Lung (tissue), 12 donors: ENCODE data around the gene TMEM141. TPM values are rescaled to one million over a fixed set of nuclear protein-coding genes. Genes with fewer than 3 reads are reported as not detected.
"Not testable (repeated sequence)": the region's sequence is repeated elsewhere in the genome, so short reads cannot be mapped to it uniquely, and the experiment has no call there.

Experiments used
- ATAC-seq: fragments of 200-7000 bp; cut with Tn5 transposase; one replicate; pipeline ENCODE4 v1.9.1; 2020; ENCODE audit warnings: moderate number of reproducible peaks; ENCODE audit not compliant: insufficient read depth, low FRiP score
- DNase-seq, 3 donors: peaks; one replicate each; pipeline ENCODE4 v3.0.0-alpha.2; 2013 to 2017
- H3K27ac ChIP-seq, 2 donors: one replicate each; pipeline ENCODE4 v1.5.1; 2013; ENCODE audit warnings: mild to moderate bottlenecking in 2 of 2, moderate library complexity in 2 of 2, control low read depth in 1 of 2, inconsistent platforms in 1 of 2, low read depth in 1 of 2, low read length in 1 of 2
- H3K27me3 ChIP-seq, 3 donors: one replicate each; pipeline ENCODE4 v1.5.1; 2013; ENCODE audit warnings: low read length in 2 of 3; ENCODE audit not compliant: control insufficient read depth in 3 of 3, insufficient read depth in 3 of 3
- H3K36me3 ChIP-seq, 4 donors: one replicate each; pipeline ENCODE4 v1.5.1; 2013; ENCODE audit warnings: low read length in 4 of 4, mild to moderate bottlenecking in 1 of 4, moderate library complexity in 1 of 4; ENCODE audit not compliant: control insufficient read depth in 4 of 4, insufficient read depth in 4 of 4
- H3K4me1 ChIP-seq, 5 donors: one replicate each; pipeline ENCODE4 v1.5.1; 2013; ENCODE audit warnings: low read length in 5 of 5, mild to moderate bottlenecking in 2 of 5, moderate library complexity in 1 of 5; ENCODE audit not compliant: control insufficient read depth in 5 of 5, insufficient read depth in 5 of 5
- H3K4me3 ChIP-seq: one replicate; pipeline ENCODE4 v1.5.1; 2013; ENCODE audit warnings: mild to moderate bottlenecking, control low read depth, moderate library complexity
- H3K9ac ChIP-seq, 2 donors: one replicate each; pipeline ENCODE4 v1.5.1; 2013; ENCODE audit warnings: low read length in 2 of 2, control low read depth in 1 of 2; ENCODE audit not compliant: insufficient read depth in 1 of 2
- H3K9me3 ChIP-seq, 4 donors: one replicate each; pipeline ENCODE4 v1.5.1; 2013; ENCODE audit warnings: low read length in 3 of 4, mild to moderate bottlenecking in 1 of 4, moderate library complexity in 1 of 4; ENCODE audit not compliant: control insufficient read depth in 4 of 4, insufficient read depth in 3 of 4
- CTCF ChIP-seq: IDR thresholded peaks from 2 replicates; pipeline ENCODE4 v1.5.1; 2012; ENCODE audit warnings: mild to moderate bottlenecking; ENCODE audit errors: control extremely low read depth, extremely low read depth
- whole genome bisulfite sequencing, 2 donors: extraction: QIAGEN DNeasy Blood & Tissue Kit; methylation state at CpG; one replicate each; pipeline ENCODE4 v1.1.7; 2013; 5-methylcytosine and 5-hydroxymethylcytosine counted together
- polyA plus RNA-seq, 2 donors: library from polyadenylated mRNA; stranded (reverse); fragments of 200-250 nt; gene quantifications; one replicate each; pipeline ENCODE4 v1.2.1, GENCODE V29; 2013
- total RNA-seq, 2 donors: library from RNA; depleted of rRNA in 1 of 2; stranded (reverse); fragments of >200 nt in 1 of 2; gene quantifications; one replicate each; pipeline ENCODE4 v1.2.1, GENCODE V29; 2014 to 2021
- donor health status: control.
- donor health status: control.
- donor health status: Bipolar disorder and iron deficiency.
- donor health status: healthy.
- donor health status: DM: yes; HTN: yes; CAD: no.

Gene TMEM141
- total and polyA plus RNA-seq, 4 donors, result 56.5 to 177 (median 113) TPM

GRCh38 chr9:136831720-136832104, 40.6 kb downstream of the TMEM141 start:
- TF ChIP-seq CTCF, result no peak
- DNase-seq, result no peak
- no peak overlapping the region for H3K4me3 ChIP-seq
- H3K36me3 ChIP-seq, result peaks cover 0 to 72% (median 12%) of the 10 kb centered on the region in 4 donors
- no peaks in the 10 kb centered on the region for H3K9me3 ChIP-seq
- H3K27ac ChIP-seq, result no peak overlapping the region
- H3K27me3 ChIP-seq, result no peaks in the 10 kb centered on the region
- WGBS, 2 donors, result 94 to 97% methylated on average over 23 of the region's 23 CpGs
- H3K9ac ChIP-seq, result no peak overlapping the region
- no peaks in the 10 kb centered on the region for H3K4me1 ChIP-seq
- no peak for ATAC-seq

- no peak for DNase-seq
- no peaks in the 10 kb centered on the region for H3K4me1 ChIP-seq
- no peaks in the 10 kb centered on the region for H3K9me3 ChIP-seq
- TF ChIP-seq CTCF, result no peak
- H3K27ac ChIP-seq, result no peak overlapping the region
- H3K27me3 ChIP-seq, result no peaks in the 10 kb centered on the region
- no peak overlapping the region for H3K9ac ChIP-seq
- no peak for ATAC-seq
- H3K36me3 ChIP-seq, result peaks cover 0 to 64% (median 12%) of the 10 kb centered on the region in 4 donors
- WGBS, 2 donors, result 88 to 92% methylated on average over 9 of the region's 9 CpGs
- H3K4me3 ChIP-seq, result no peak overlapping the region
Measured at GRCh38 chr9:136832581-136832980, 41.4 kb downstream of the TMEM141 start.

- H3K4me1 ChIP-seq, DNase-seq, H3K27ac ChIP-seq, H3K27me3 ChIP-seq, H3K9me3 ChIP-seq, H3K4me3 ChIP-seq, ATAC-seq, H3K9ac ChIP-seq: not testable (repeated sequence)
- 91 to 92% methylated on average over 15 to 16 of the region's 16 CpGs for WGBS, 2 donors
- peaks cover 0 to 64% (median 11%) of the 10 kb centered on the region in 4 donors for H3K36me3 ChIP-seq
Measured at GRCh38 chr9:136833381-136834048, 42.4 kb downstream of the TMEM141 start.

- no peak for TF ChIP-seq CTCF
- WGBS, 2 donors, result 95% methylated on average over 36 of the region's 36 CpGs
- Histone ChIP-seq H3K4me3 (no peak overlapping the region), H3K4me1 (peaks cover 0 to 4% (median 0%) of the 10 kb centered on the region in 5 donors), H3K9me3 (no peaks in the 10 kb centered on the region), H3K27me3 (no peaks in the 10 kb centered on the region), H3K36me3 (peaks cover 0 to 61% (median 3%) of the 10 kb centered on the region in 4 donors), H3K9ac (no peak overlapping the region), H3K27ac (no peak overlapping the region)
- no peak for ATAC-seq
- DNase-seq, result no peak
Measured at GRCh38 chr9:136835162-136835931, 44.2 kb downstream of the TMEM141 start.
